Astrocyte of the spinal cord (primary cell): ENCODE measurements around the gene DEFB110.

Source experiments
- DNase-seq: peaks from one replicate; pipeline ENCODE4 v3.0.0; 2011; ENCODE audit warnings: low read depth, low spot score
- H3K4me3 ChIP-seq: 2 replicates; pipeline ENCODE4 v1.5.1; 2011; ENCODE audit warnings: low read depth, mild to moderate bottlenecking, low read length, moderate library complexity
- in situ Hi-C: cut with HindIII; loops from 2 replicates; pipeline ENCODE4 v1.10.0; 2017; ENCODE audit warnings: low sequenced_read_pairs
- TF ChIP-seq, protein P1 (sequence below): IDR thresholded peaks from 2 replicates; pipeline ENCODE4 v1.5.1; 2012; ENCODE audit warnings: low read depth, mild to moderate bottlenecking, low read length, inconsistent platforms

The DEFB110 gene

DNA sequence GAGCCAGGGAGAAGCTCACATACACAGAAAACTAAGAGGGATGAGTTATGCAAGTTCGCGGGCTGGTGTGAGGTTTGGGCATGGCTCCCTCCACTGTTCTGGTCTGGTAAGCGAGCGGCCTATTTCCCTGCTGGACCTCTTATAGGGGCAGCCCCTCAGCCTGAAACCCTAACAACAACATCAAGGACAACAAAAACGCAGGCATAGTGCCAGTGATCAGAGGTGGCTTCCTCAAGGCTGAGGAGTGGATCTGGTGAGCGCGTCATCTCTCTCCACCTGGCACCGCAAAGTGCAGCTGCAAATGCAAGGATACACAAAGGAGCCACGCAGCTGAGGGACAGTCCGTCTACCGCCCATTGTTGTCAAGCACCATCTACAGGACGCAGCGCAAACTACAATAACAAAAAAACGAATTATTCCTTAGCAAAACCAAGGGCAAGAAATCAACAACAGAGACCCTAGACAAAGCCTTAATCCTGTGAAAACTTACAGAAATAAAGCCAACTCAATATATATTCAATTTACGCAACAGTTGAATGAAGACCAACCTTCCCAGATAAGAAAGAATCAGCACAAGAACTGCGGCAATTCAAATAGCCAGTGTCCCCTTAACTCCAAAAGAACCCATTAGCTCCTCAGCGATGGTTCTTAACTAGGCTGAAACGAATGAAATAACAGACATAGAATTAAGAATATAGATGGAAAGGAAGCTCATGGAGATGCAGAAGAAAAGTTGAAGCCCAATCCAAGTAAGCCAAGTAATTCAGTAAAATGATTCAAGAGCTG lies 9.2 kb upstream of the DEFB110 start:
- H3K4me3 ChIP-seq: no peak overlapping the region
- TF ChIP-seq, protein P1, sequence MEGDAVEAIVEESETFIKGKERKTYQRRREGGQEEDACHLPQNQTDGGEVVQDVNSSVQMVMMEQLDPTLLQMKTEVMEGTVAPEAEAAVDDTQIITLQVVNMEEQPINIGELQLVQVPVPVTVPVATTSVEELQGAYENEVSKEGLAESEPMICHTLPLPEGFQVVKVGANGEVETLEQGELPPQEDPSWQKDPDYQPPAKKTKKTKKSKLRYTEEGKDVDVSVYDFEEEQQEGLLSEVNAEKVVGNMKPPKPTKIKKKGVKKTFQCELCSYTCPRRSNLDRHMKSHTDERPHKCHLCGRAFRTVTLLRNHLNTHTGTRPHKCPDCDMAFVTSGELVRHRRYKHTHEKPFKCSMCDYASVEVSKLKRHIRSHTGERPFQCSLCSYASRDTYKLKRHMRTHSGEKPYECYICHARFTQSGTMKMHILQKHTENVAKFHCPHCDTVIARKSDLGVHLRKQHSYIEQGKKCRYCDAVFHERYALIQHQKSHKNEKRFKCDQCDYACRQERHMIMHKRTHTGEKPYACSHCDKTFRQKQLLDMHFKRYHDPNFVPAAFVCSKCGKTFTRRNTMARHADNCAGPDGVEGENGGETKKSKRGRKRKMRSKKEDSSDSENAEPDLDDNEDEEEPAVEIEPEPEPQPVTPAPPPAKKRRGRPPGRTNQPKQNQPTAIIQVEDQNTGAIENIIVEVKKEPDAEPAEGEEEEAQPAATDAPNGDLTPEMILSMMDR: peak; percentile 22
- in situ Hi-C loops: no loop called here
- DNase-seq: no peak

DNA sequence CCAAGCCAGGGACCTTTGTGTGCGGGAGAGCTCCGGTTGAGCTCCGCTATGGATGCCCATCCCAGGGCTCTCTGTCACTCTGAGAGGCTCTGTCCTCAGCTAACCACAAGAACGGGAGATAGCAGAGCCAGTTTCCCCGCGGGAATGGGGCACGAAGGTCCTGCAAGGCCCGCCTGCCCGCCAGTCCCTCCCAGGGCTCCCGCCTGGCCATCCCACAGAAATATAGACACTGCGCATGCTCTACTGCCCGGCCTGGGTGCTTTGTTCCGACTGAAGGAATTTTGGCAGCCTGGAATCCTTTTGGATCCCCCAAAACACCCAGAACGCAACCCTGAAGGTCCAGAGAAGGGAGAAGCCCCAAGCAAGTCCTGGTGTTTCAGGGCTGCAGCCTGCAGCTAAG lies 8.6 kb upstream of the DEFB110 start:
- no peak overlapping the region for H3K4me3 ChIP-seq
- TF ChIP-seq, protein P1: no peak
- DNase-seq: no peak
- in situ Hi-C loops: no loop called here

DNA sequence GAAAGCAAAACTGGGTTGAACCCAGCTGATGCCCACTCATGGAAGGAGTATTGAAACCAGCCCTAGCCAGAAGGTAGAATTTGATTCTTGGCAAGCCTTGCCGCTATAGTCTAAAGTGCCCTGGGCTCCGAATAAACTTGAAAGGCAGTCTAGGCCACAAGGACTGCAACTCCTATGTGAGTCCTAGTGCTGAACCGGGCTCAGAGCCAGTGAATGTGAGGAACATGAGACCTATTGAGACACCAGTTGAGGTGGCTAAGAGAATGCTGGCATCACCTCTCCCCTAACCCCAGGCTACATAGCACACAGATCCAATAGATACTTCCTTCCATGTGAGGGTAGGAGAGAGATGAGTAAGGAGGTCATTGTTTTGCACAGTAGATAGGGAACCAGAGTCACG lies 3.5 kb upstream of the DEFB110 start:
- in situ Hi-C loops: no loop called here
- no peak for DNase-seq
- H3K4me3 ChIP-seq: no peak overlapping the region
- TF ChIP-seq, protein P1: no peak

DNA sequence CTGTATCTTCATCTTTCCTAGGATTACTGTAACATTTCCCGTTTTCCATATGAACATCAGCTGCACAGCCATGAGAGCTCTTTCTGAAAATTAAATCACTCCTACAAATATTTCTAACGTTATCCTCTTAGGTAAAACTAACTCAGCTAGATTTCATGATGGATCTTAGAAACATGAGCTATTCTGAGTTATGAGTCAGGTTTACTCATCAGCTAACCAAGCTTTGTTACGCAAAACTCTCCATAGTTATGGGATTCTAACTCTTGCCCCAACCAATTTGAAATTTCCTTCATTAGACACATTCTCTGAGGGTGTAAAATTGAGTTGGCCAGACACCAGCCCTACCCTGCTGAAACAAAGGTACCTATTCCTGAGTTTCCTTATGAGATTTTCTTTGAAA lies 14.0 kb downstream of the DEFB110 start:
- DNase-seq: peak; percentile 38
- in situ Hi-C loops: no loop called here
- H3K4me3 ChIP-seq: no peak overlapping the region
- TF ChIP-seq, protein P1: no peak

DNA sequence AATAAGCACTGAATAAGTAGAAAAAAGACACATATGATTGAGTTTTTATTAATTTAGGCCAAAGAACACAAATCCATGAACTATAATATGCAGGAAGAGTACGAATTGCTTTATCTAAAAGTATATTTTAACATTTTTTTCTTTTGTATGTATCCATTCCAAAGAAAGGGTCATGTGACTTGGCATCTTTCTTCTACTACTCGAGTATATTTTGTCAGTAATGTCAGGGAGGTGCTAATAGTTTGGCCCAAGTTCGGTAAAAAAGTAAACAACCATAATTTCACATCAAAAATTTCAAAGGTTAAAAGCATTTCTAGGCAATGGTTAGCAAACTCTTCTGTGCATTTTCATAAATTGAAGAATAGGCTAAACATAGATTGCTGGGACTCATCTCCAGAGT lies 18.7 kb downstream of the DEFB110 start:
- DNase-seq: no peak
- in situ Hi-C loops: no loop called here
- TF ChIP-seq, protein P1: no peak
- H3K4me3 ChIP-seq: no peak overlapping the region

DNA sequence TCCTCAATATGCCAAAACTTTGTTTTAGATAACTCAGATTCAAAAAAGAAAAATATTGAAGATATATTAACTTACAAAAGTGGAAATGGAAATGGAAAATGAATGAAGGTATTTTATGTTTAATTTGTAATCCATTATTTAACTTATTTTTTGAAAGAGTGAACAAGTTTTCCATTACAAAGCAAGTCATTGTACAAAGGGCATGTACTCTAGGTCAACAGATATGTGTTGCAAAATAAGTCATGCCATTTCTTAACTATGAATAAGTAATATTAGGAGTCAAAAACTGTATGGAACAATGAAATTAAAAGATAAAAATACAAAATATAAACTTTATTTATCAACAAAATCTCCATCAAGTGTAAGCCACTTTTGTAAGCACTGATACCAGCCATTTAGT lies 26.5 kb downstream of the DEFB110 start:
- in situ Hi-C loops: no loop called here
- no peak overlapping the region for H3K4me3 ChIP-seq
- DNase-seq: no peak
- TF ChIP-seq, protein P1: no peak
